ENCODE measurements around the gene SKOR2.

DNA sequence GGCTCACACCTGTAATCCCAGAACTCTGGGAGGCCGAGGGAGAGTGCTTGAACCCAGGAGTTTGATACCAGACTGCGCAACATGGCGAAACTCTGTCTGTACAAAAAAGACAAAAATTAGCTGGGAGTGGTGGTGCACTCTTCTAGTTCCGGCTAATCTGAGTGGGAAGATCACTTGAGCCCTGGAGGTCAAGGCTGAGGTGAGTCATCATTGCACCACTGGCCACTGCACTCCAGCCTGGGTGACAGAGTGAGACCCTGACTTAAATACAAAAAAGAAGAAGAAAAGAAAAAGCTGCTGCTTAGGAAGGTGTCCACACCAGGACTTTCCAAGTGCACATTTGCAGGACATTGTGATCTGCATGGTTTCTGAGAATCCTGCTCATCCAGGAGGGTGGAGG, 16.4 kb downstream of the SKOR2 start:
- TF ChIP-seq, protein P1, sequence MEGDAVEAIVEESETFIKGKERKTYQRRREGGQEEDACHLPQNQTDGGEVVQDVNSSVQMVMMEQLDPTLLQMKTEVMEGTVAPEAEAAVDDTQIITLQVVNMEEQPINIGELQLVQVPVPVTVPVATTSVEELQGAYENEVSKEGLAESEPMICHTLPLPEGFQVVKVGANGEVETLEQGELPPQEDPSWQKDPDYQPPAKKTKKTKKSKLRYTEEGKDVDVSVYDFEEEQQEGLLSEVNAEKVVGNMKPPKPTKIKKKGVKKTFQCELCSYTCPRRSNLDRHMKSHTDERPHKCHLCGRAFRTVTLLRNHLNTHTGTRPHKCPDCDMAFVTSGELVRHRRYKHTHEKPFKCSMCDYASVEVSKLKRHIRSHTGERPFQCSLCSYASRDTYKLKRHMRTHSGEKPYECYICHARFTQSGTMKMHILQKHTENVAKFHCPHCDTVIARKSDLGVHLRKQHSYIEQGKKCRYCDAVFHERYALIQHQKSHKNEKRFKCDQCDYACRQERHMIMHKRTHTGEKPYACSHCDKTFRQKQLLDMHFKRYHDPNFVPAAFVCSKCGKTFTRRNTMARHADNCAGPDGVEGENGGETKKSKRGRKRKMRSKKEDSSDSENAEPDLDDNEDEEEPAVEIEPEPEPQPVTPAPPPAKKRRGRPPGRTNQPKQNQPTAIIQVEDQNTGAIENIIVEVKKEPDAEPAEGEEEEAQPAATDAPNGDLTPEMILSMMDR (IDR thresholded peaks at IDR 0.05 in 2 of 3, conservative IDR thresholded peaks at IDR 0.05 in 1 of 3; ENCODE audit: borderline replicate concordance in 1 of 3, insufficient read depth in 1 of 3, low read depth in 2 of 3, low read length in 2 of 3): no peak
- TF ChIP-seq, protein P2, sequence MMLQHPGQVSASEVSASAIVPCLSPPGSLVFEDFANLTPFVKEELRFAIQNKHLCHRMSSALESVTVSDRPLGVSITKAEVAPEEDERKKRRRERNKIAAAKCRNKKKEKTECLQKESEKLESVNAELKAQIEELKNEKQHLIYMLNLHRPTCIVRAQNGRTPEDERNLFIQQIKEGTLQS (IDR thresholded peaks at IDR 0.05): no peak
- TF ChIP-seq EZH2 (IDR thresholded peaks at IDR 0.05) (no peak), POLR2A (IDR thresholded peaks at IDR 0.05; ENCODE audit: borderline replicate concordance, extremely low read depth, insufficient read depth, insufficient read length) (no peak), EZH2phosphoT487 (IDR thresholded peaks at IDR 0.05; ENCODE audit: borderline replicate concordance) (no peak)

Measured in HCT116 (cell line).